Duodenal mucosa (tissue), 2 donors: ENCODE results near the gene PFKL.

Experiments used
- H3K27ac ChIP-seq: one replicate; pipeline ENCODE4 v1.7.0; 2013; ENCODE audit warnings: low read depth, low read length
- H3K27me3 ChIP-seq, 2 donors: one replicate each; pipeline ENCODE4 v1.7.0; 2013; ENCODE audit warnings: low read length in 2 of 2, control low read depth in 1 of 2; ENCODE audit not compliant: insufficient read depth in 2 of 2, control insufficient read depth in 1 of 2
- H3K36me3 ChIP-seq, 2 donors: one replicate each; pipeline ENCODE4 v1.7.0; 2013; ENCODE audit warnings: low read length in 2 of 2, control low read depth in 1 of 2; ENCODE audit not compliant: insufficient read depth in 2 of 2, control insufficient read depth in 1 of 2
- H3K4me1 ChIP-seq, 2 donors: one replicate each; pipeline ENCODE4 v1.7.0; 2013; ENCODE audit warnings: low read length in 2 of 2, control low read depth in 1 of 2; ENCODE audit not compliant: insufficient read depth in 2 of 2, control insufficient read depth in 1 of 2
- H3K4me3 ChIP-seq, 2 donors: one replicate each; pipeline ENCODE4 v1.7.0; 2013; ENCODE audit warnings: low read length in 2 of 2, low read depth in 1 of 2
- H3K9ac ChIP-seq, 2 donors: one replicate each; pipeline ENCODE4 v1.7.0; 2013; ENCODE audit warnings: low read length in 2 of 2, low read depth in 1 of 2
- H3K9me3 ChIP-seq, 2 donors: one replicate each; pipeline ENCODE4 v1.7.0; 2013; ENCODE audit warnings: low read length in 2 of 2, control low read depth in 1 of 2; ENCODE audit not compliant: control insufficient read depth in 1 of 2

PFKL gene

DNA sequence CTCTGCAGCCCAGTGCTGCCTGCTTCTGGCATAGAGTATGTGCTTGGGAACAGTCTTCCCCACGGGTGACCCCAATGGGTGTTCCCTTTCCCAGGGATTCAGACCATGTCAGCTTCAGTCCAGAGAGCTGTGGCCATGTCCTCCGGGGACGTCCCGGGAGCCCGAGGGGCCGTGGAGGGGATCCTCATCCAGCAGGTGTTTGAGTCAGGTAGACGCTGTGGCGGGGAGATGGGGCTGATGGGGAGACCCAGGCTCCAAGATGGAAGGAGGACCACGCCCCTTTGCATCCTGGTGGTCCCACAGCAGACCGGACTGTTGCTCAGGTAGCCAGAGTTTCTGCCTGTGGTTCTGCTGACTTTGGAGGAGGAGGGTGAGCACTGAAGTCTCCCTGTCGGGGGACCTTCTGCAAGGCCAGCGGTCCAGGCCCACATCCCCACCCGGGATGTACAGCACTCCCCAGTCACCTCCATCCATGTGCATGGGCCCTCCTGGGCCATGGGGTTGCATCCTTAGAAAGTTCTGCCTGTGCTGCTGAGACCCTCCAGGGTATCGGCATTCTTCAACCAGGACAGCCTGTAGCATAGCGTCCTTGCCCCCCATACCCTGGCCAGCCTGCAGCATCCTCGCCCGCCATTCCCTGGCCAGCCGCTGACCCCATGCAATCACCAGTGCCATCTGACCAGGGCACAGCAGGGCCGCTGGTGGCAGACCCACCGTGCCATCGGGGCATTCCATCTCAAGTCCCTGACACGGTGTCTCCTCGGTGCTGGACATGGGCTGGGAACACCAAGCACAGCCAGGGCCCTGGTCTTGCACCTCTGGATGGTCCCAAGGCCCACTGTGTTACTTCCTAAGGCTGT is 11.4 kb upstream of the PFKL start:
- Histone ChIP-seq H3K4me1 (no peaks in the 10 kb centered on the region), H3K27me3 (no peaks in the 10 kb centered on the region), H3K4me3 (no peak overlapping the region), H3K9ac (no peak overlapping the region), H3K9me3 (no peaks in the 10 kb centered on the region), H3K36me3 (no peaks in the 10 kb centered on the region), H3K27ac (no peak overlapping the region)

DNA sequence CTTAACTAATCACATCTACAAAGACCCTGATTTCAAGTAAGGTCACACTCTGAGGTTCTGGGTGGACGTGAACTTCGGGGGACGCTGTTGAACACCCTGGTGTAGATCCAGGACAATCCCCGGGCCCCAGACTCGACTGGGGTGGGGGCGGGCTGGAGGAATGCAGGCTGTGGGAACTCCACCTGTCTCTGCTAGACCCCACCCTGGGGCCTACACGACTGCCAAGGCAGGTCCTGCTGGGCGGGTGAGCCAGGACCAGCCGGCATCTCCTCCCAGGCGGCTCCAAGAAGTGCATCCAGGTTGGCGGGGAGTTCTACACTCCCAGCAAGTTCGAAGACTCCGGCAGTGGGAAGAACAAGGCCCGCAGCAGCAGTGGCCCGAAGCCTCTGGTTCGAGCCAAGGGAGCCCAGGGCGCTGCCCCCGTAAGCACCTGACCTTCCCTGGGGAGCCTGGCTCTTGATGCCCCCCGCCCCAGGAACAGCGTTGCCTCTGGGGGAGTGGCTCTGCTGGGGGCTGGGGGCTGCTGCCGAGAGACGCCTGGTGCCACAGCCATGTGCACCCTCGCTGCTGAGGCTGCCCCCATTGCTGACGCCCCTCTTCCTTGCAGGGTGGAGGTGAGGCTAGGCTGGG is 10.4 kb upstream of the PFKL start:
- Histone ChIP-seq H3K9me3 (no peaks in the 10 kb centered on the region), H3K36me3 (no peaks in the 10 kb centered on the region), H3K9ac (no peak overlapping the region), H3K27ac (no peak overlapping the region), H3K27me3 (no peaks in the 10 kb centered on the region), H3K4me3 (no peak overlapping the region), H3K4me1 (no peaks in the 10 kb centered on the region)

DNA sequence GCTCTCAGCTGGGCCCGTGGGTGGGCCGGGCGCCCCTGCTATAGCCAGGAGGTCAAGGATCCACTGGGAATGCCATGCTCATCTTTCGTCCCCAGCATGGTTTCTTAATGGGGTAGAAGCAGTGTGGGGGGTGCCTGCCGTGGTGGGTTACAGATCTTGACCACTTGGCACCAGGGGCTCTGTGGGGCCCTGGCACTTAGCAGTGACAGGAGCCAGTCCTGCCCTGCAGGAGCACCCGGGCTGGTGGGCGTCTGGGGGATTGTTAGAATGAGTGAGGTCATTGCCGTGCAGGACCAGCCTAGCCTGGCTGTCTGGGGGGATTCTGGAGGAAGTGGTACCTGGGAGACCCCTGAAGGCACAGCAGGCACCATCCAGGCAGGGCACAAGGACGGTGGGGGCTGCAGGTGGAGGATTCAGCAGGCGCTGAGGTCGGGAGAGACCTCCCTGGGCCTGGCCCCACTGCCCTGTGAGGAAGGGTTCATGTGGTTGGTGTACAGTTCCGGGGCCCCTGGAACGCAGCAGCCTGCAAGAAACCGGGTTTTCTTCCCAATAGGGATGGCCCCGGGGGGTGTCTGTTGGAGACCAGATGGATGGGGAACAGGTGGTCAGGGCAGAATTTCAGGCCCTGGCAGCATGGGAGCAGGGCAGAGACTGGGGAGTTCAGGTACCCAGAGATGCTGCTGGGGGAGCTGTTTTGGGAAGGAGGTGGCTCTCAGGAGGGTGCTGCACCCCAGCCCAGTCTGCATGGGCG is 9.4 kb upstream of the PFKL start:
- no peak overlapping the region for H3K9ac ChIP-seq
- H3K9me3 ChIP-seq = no peaks in the 10 kb centered on the region
- H3K27me3 ChIP-seq = no peaks in the 10 kb centered on the region
- H3K4me3 ChIP-seq = no peak overlapping the region
- H3K36me3 ChIP-seq = no peaks in the 10 kb centered on the region
- H3K27ac ChIP-seq = no peak overlapping the region
- H3K4me1 ChIP-seq = no peaks in the 10 kb centered on the region

DNA sequence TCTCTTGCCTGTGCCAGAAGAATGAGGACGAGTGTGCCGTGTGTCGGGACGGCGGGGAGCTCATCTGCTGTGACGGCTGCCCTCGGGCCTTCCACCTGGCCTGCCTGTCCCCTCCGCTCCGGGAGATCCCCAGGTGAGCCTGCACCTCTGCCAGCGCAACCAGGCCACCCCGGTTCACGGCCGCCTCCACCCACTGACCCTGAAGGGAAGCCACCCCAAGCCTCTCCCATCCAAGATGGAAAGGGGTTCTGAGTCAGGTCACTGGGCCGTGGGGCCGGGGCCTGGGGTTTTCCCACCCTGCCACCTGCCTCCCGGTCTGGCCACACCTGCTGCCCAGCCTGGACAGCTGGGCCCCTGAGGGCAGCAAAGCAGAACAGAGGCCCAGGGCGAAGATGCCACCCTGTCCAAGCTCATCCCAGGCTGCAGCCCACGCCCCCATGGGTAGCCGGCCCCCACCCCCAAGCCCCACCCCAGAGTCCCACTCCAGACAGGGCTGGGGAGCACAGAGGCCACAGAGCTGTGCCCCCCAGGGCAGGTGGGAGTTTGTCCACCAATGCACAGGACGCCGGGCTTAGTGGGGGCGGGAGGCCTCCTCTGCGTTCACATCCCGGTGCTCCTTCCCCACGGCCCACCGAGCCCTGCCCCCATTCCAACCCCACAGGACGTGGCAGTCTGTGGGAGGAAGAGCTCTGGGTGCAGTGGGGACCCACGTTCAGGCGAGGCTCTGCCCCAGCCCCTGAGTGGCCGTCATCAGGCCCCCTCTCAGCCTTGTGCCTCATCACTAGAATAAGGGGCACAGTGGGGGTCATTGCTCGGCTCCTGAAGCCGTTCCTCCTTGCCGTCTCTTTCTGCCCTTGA is 8.5 kb upstream of the PFKL start:
- no peaks in the 10 kb centered on the region for H3K36me3 ChIP-seq
- no peak overlapping the region for H3K27ac ChIP-seq
- no peaks in the 10 kb centered on the region for H3K27me3 ChIP-seq
- no peaks in the 10 kb centered on the region for H3K9me3 ChIP-seq
- no peak overlapping the region for H3K9ac ChIP-seq
- H3K4me3 ChIP-seq = no peak overlapping the region
- H3K4me1 ChIP-seq = no peaks in the 10 kb centered on the region

DNA sequence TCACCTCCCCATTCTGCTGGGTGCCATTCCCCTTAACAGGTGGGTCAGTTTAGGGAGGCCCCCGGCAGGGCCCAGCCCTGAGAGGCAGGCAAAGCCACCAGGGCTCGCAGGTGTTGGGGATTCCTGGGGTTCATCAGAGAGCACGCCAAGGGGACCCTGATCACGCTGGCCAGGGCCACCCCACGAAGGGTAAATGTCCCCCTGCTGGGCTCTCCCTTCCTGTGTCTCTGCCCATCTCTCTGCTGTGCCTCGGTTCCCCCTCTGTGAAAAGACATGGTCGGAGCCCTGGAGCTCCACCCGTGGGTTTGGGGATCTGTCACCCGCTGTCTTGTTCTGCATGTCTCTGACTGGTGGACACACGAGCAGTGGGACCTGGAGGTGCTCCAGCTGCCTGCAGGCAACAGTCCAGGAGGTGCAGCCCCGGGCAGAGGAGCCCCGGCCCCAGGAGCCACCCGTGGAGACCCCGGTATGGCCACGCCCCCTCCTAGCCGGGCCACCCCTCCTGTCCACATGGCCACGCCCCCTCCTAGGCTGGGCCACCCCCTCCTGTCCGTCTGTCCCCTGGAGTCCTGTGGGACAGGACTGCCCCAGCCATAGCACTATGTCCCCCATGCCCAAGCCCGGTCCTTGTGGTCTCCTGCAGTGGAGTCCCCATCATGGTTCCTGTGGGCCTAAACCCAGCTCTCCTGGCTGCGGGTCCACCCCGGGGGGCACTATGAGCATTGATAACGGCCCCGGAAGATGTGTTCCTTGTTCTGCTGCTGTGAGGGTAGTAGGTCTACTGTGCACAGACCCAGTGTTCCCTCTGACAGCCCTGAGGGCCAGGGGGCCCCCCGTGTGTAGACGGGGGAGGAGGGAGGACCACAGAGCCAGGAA is 7.7 kb upstream of the PFKL start:
- Histone ChIP-seq H3K36me3 (no peaks in the 10 kb centered on the region), H3K27me3 (no peaks in the 10 kb centered on the region), H3K9ac (no peak overlapping the region), H3K4me1 (peaks cover 0 to under 1% of the 10 kb centered on the region in 2 donors), H3K9me3 (no peaks in the 10 kb centered on the region), H3K4me3 (no peak overlapping the region), H3K27ac (no peak overlapping the region)

DNA sequence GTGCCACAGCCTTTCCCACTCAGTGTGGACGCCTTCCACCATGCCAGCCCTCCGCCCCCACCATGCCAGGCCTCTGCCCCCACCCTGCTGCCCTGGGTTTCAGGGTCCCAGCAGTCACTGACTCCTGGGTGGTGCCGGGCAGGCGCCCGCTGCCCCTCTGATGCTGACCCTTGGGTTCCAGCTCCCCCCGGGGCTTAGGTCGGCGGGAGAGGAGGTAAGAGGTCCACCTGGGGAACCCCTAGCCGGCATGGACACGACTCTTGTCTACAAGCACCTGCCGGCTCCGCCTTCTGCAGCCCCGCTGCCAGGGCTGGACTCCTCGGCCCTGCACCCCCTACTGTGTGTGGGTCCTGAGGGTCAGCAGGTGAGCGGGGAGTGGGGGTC is 7.0 kb upstream of the PFKL start:
- Histone ChIP-seq H3K27ac (no peak overlapping the region), H3K4me1 (peaks cover 5 to 6% of the 10 kb centered on the region in 2 donors), H3K9ac (no peak overlapping the region), H3K4me3 (no peak overlapping the region), H3K9me3 (no peaks in the 10 kb centered on the region), H3K27me3 (no peaks in the 10 kb centered on the region), H3K36me3 (no peaks in the 10 kb centered on the region)

DNA sequence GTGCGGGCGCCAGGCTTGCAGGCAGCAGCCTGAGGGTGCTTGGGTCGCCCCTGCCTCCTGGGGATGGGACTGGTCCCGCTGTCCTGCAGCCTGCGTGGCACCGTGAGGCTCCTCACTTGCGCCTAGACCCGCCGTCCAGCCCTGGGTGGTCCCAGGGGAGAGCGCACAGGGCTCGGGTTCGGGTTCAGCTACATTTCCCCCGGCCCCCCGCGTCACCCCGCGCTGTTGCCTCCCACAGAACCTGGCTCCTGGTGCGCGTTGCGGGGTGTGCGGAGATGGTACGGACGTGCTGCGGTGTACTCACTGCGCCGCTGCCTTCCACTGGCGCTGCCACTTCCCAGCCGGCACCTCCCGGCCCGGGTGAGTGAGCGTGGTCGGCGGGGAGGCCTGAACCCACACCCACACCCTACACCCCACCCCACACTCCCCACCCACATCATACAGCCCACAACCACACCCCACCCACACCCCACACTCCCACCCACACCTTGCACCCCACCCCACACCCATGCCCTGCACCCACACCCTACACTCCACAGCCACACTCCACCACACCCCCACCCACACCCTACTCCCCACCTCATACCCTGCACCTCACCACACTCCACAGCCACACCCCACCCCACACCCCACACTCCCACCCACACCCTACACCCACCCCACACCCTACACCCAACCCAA is 6.2 kb upstream of the PFKL start:
- Histone ChIP-seq H3K9ac (no peak overlapping the region), H3K4me1 (peaks cover 7 to 13% of the 10 kb centered on the region in 2 donors), H3K27me3 (no peaks in the 10 kb centered on the region), H3K36me3 (no peaks in the 10 kb centered on the region), H3K27ac (no peak overlapping the region), H3K4me3 (no peak overlapping the region), H3K9me3 (no peaks in the 10 kb centered on the region)

DNA sequence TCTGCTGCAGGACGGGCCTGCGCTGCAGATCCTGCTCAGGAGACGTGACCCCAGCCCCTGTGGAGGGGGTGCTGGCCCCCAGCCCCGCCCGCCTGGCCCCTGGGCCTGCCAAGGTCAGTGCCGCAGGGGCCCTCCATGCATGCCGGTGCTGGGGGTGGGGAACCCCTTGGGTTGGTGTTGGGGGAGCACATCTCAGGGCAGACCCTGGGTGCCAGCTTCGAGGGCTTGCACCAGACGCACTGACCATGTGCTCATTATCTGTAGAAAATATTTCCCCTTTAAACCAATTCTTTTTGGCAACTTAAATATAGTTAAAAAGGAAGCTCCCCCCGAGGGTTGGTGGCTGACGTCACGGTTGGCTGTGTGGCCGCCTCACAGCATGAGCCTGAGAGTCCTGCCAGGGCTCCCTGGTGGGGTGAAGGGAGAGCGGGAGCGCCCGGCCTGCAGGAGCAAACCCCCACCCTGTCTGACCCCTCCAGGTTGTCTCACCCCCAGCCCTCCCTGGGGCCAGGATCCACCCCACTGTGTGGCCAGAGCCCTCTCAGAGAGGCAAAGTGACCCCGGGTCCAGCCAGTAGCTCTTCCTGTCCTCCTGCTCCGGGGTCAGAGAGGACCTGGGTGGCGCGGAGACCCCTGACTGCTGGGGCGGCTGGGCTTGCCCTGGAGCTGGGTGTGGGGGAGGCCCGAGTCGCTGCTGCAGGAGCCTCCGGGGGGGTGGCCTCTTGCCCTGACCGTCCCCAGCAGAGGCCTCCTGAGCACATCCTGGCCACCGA is 5.3 kb upstream of the PFKL start:
- peaks cover 11 to 17% of the 10 kb centered on the region in 2 donors for H3K4me1 ChIP-seq
- no peaks in the 10 kb centered on the region for H3K9me3 ChIP-seq
- no peaks in the 10 kb centered on the region for H3K36me3 ChIP-seq
- H3K9ac ChIP-seq = no peak overlapping the region
- H3K27me3 ChIP-seq = no peaks in the 10 kb centered on the region
- no peak overlapping the region for H3K4me3 ChIP-seq
- H3K27ac ChIP-seq = no peak overlapping the region
